GM19467 (cell line): ENCODE measurements around the gene SSUH2.
"Not testable (repeated sequence)": the region's sequence is repeated elsewhere in the genome, so short reads cannot be mapped to it uniquely, and the experiment has no call there.

ENCODE experiments used
- ATAC-seq: cut with Tn5 transposase; IDR thresholded peaks from one replicate; pipeline ENCODE4 v1.9.1; 2021; ENCODE audit warnings: mild to moderate bottlenecking, moderate library complexity; ENCODE audit not compliant: unreplicated experiment

SSUH2 gene

DNA sequence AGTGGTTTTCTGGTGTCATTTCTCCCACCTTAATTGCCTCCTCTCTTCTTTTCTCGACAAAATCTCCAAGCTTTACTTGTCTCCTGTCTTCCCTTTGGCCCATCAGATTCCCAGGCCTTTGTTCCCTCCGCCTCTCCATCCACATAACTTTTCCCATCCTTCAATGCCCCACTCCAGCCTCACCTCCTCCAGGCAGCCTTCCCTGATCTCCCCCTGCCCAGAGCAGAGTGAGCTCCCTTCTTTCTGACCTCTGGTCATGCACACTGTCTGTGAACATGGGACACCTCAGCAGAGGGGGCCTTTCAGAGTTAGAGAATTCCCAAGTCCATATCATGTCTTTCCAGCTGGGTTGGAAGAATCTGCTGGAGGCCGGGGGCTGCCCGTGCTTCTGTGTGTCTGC is 14.6 kb upstream of the SSUH2 start:
- ATAC-seq, result no peak

DNA sequence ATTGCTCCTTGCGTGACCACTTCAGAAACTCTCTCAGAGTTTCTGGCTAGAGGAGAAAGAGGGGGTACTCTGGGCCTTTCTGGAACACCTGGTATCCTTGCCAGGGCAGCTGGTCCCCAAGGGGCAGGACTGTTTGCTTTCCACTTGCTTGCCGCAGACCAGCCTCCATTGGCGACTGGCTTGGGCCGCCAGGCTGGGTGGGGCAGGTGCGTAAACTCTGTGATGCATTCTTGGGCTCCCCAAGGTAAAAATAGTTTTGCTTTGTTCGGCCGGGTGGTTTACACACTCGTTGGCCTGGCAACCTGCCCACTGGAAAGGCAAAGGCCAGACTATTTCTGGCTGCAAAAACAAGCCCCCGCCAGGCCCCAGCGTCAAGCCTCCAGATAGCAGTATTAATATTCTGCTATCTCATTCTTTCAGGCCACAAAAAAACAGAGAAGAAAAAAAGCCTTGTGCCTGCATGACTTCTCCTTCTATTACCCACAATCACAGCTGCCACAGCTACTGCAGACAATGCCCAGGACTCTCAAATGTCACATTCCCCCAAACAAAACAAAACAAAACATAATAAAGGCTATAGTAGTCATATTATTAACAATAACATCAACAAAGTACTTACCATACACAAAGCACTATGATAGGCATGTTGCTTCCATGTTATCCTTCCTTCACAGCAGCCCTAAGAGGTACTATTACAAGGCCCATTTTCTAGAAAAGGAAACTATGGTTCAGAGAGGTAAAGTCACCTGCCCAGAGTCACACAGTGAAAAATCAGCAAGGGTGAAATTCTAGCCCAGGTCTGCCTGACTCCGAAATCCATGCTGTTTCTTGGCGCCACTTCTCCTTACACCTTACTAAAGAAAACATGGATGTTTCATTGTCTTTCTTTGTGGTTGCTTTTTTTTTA is 14.0 kb upstream of the SSUH2 start:
- ATAC-seq, result peak; percentile 88

DNA sequence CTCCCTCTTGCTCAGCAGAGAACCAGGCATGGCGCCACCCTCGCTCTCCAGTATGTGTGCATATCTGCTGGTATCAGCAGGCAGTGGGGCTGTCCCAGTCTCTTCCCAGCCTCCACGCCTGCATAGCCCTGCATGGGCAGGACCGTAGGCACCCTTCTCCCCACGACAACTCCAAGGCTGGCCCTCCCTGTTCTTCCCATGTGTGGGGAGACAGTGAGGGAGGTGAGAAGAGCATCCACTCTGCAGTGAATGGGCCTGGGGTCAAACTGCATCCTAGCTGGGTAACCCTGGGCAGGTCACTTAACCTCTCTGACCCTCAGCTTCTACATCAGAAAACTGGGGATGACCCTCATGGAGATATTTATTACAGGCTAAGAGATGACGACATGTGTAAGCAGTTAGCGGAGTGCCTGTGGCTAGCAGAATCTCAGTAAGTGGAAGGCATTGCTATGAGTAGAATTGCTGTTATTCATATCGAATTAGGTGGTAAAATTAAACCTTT is 13.3 kb upstream of the SSUH2 start:
- ATAC-seq, result no peak

DNA sequence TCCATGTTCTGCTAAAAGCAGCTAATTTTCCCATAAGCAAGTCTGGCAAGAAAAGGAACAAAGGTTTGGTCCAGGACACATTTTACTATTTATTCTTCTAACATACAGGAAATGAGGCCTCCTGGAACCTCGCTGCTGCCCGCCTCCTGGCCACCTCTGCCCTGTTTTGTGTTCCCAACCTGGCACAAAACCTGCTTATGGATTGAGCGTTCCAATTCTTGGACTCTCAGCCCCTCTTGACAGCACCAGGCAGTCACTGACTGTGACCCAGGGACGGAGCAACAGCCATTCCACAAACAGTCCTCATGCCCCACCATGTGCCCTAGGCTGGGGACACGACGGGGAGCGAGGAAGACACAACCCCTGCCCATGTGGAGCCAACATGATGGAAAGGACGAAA is 11.6 kb upstream of the SSUH2 start:
- no peak for ATAC-seq

DNA sequence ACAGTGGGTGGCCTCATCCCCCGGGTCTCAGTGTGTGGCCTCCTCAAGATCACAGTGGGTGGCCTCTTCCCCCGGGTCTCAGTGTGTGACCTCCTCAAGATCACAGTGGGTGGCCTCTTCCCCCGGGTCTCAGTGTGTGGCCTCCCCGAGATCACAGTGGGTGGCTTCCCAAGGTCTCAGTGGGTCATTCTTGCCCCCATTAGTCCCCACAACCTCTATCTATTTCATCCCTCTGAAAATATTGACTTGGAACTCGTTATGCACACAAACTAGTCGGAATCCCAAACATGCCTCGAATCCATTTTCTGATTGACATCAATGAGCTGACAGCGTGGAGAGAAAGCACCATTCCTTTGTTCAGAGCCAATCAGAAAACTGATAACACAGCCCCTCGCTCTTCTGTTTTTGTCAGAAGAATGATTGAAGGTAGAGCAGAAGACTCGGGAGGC is 10.8 kb upstream of the SSUH2 start:
- no peak for ATAC-seq

DNA sequence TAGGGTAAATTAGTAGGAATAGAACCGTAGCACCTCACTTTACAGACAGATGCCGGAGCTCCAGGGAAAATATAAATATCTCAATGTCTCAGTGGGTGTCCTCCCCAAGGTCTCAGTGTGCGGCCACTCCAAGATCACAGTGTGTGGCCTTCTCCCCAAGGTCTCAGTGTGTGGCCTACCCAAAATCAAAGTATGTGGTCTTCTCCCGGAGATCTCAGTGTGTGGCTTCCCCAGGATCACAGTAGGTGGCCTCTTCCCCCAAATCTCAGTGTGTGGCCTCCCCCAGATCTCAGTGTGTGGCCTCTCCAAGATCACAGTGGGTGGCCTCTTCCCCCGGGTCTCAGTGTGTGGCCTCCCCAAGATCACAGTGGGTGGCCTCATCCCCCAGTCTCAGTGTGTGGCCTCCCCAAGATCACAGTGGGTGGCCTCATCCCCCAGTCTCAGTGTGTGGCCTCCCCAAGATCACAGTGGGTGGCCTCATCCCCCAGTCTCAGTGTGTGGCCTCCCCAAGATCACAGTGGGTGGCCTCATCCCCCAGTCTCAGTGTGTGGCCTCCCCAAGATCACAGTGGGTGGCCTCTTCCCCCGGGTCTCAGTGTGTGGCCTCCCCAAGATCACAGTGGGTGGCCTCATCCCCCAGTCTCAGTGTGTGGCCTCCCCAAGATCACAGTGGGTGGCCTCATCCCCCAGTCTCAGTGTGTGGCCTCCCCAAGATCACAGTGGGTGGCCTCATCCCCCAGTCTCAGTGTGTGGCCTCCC is 10.2 kb upstream of the SSUH2 start:
- not testable (repeated sequence) for ATAC-seq

DNA sequence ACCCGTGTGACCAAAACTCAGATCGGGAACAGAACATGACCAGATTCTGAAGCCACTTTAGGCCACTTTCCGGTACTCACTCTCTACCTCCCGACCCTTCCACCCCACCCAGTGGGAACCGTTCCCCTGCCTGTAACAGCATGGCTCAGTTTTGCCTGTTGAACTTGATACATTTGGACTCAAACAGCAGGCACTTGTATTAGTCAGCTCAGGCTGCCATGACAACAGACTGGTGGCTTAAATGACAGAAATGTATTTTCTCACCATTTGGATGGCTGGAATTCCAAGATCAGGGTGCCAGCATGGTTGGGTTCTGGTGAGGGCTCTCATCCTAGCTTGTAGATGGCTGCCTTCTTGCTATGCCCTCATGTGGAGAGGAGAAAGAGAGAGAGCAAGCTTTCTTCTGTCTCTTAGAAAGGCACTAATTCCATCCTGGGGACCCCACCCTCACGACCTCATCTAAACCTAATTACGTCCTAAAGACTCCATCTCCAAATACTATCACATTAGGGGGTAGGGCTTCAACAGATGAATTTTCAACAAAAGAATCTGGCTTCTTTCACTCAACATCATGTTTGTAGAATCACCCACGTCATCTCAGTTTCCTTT is 9.3 kb upstream of the SSUH2 start:
- ATAC-seq, result no peak

DNA sequence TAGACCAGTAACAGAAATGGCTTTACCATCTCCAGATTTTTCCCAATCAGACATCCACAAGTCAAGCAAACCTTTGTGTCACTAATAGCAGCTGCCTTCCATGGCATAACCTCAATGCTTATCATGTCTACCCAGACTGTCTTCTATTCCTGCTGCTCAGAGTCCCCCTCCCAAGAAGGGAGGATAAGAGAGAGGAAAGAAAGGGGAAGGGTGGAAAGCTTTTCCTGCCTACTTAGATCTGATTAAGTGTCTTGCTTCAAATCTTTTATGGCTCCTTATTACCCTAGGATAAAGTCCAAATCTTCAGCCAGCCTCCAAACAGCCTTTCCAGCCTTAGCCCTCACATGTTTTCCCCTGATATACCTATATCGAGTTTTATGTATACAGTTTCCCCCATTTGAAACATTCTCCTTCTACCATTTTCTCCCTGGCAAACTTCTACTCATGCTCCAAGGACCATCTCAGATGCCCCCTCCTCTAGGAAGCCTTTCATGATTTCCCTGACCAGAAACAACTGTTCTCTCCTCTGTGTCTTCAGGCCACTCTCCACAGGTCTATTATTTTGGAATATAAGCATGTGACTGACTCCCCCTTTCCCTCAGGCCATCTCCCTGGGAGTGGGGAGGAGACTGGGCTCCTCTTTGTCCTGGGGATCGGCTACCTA is 7.9 kb upstream of the SSUH2 start:
- no peak for ATAC-seq

DNA sequence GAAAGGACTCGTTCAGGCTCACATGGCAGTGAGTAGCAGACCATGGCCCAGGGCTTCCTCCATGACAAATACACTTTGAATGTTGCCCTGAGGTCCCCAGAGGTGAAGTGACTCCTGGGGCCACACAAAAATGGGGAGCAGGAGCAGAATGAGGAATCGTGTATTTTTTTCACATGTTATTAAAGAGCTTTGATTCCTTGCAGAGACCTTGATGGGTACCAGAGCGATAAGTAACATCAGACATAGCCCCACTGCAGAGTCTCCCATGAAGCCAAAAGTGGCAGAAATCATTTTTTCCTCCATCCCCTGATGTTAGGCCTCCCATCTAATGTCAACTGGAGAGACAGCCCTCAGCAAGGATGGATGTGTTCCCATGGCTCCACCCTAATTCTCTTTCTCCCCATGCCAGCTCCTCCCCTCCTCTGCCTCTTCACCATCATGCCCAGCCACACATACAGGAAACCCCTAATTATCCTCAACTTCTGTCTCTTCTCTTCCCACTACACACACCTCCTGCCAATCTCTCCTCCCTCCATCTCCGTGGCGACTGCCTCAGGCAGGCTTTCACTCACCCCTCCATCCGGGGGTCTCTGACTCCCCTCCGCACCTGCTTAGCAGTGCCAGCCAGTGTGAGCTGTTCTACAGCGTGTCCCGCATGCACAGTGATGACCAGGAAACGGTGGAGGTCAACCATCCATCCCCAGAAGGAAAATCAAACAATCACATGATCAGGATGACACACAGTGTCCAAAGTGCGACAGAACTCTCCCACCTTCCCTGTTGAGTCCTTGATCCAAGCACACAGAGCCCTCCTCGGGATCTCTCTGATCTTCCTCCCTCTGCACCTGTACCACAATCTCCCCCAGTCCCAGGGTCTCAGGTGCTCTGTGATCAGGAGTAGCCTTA is 7.1 kb upstream of the SSUH2 start:
- no peak for ATAC-seq

DNA sequence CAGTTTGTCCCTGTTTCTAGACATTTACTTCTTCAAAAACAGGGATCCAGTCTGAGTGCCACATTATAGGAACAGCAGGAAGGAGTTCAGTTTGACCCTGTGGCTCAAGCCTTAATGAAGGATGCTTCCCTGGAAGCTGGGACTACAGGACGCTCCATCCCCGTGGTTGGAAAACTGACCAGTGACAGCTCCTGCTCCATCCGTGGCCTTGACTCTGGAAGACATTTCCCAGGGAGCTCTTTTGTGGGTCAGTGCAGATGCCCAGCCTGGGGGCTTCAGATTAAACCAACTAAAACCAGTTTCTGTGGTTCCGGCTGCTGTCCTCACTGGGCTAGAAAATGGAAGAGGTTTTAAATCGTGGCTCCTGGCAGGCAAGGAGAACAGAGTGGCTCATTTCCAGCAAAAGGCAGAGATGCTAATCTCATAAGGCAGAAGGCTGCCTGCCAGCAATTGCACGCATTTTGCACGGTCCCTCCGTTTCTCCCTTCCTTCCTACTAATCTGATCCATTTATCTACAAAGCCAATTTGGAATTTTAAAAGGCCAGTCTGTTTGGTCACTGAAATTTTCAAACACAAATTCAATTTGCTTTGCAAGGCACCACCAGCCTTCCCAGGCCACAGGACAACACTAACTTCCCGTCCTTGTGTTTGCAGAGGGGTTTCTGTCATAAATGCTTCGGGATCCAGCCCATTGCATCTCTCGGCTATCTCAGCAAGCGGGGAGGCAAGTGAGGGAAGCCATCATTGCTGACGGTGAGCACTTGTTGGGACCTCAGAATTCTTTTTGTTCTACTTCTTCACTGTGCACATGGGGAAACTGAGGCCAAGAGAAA is 6.2 kb upstream of the SSUH2 start:
- no peak for ATAC-seq

DNA sequence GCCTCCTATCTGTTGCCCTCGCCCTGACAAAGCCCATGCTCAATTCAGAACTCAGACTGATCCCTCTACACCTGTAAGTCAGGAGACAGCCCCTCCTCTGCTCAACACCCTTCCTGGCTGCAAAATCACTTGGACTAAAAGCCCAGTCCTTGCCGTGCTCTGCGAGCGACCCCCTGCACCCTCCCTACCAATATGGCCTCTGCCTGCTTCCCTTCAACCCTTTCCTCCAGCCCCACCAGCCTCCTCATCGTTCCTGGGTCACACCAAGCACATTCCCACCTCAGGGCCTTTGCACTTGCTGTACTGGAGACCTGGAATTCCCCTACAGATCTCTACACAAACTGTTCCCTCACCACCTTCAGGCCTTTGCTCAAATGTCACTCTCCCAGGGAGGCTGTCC is 5.2 kb upstream of the SSUH2 start:
- no peak for ATAC-seq

DNA sequence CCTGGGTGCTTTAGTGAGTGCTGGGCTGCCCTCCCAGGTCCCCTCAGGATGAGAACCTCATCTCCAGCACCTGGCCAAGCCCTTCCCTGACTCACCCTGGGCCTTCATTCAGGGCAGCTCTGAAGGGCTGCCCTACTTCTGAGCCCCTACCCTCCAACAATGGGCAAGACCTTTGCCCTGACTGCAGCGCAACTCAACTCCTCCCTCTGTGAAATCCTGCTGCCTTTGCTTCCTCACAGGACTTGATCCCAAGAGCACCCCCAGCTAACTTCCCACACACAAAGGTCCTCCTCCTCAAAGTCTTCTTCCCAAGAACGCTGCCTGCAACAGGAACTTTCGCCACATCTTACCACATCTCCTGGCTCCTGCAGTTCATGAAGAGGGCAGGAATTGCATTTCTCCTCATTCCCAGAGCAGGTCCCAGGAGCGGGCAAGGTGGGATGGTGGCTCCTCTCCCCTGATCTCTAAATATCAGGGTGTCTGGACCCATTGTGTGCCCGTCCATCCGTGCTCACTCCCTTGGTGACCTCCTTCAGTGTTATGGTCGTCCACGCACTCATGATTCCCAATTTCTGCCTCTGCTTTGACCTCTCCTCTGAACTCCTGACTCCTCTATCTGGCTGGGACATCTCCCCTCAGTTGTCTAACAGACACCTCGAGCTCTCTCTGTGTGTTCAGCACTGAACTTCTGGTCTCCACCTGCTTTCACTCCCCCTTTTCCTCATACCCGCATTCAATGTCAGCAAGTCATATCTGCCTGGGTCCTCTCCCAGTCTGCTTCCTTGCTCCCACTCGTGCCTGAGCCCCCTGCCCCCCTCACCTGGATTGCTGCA is 4.5 kb upstream of the SSUH2 start:
- ATAC-seq, result no peak

DNA sequence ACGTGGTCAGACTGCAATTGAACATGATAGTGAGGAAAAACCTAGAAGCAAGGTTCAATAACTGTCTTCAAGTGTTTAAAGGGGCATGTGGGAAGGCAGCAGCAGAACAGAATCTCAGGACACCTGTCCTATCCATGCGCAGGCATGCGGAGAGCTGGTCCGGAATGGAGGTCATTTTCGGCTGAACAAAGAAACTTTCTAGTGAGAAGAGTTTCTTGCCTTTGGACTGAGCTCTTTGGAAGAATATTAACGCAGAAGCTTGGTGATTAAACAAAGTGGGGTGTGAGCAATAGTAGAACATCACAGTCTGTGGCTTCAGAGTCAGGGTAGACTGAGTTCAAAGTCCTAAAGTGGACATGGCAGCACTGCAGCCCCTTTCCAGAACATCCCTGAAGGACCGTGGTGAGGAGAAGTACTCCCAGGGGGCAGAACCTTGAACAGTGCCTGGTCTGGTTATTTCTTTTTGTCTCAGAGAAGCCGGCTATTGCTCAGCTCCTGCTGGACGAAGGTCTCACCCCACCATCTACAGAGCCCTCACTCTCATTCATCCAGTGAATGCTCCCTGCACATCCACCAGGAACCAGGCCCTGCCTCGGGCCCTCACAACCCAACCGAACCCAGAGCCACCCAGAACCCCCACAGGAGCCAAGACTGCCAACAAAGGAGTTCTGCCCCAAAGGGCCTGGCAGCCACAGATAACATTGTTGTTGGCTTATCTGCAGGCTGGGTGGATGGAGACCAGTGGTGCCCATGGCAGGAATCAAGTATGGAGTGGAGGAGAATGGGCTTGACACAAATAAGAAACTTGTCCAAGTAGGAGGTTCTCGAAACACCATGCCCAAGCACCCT is 2.8 kb upstream of the SSUH2 start:
- ATAC-seq, result no peak

DNA sequence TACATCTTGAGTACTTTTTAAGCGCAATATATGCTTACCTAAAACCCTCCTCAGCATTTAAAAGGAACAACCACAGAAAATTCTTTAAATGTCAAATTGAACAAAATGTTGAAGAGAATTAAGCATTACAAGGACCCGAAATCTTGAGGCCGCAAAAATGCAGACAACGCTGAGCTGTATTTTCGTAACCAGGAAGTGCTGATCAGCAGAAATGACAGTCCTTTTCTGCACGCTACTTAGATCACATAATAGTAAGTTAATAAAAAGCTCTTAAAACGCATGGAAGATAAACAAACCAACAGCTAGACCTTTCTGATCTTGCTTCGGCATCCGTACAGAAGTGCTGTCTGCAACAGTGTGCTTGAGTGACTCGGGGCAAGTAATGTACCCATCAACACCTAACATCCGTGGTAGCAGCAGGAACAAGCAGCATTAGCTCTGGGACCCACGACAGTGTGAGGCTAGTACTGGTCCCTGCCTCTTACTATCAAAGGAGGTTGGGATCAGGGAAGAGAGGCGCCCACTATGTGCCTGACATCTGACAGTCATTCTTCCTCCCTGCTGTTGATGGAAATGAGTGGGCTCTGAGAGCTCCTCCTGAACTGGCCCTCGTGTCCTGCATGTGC is 1.8 kb upstream of the SSUH2 start:
- ATAC-seq, result no peak

DNA sequence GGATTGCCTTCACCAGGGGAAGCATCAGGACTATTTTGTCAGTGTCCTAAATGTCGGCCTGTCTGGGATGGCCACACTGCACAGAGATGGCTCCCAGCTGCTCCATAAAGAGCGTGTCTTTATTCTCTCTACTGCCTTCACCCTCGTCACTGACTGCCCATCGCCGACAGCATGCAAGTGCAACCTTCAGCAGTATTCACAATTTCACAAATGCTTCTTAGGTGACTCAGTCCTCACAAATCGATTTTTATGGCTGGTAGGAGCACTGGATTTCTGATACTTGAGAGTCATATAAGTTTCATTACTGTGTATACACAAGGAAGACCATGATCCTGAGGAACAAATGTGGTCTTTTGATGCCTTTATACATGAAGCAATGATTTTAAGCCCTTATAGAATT is 1.1 kb upstream of the SSUH2 start:
- no peak for ATAC-seq

DNA sequence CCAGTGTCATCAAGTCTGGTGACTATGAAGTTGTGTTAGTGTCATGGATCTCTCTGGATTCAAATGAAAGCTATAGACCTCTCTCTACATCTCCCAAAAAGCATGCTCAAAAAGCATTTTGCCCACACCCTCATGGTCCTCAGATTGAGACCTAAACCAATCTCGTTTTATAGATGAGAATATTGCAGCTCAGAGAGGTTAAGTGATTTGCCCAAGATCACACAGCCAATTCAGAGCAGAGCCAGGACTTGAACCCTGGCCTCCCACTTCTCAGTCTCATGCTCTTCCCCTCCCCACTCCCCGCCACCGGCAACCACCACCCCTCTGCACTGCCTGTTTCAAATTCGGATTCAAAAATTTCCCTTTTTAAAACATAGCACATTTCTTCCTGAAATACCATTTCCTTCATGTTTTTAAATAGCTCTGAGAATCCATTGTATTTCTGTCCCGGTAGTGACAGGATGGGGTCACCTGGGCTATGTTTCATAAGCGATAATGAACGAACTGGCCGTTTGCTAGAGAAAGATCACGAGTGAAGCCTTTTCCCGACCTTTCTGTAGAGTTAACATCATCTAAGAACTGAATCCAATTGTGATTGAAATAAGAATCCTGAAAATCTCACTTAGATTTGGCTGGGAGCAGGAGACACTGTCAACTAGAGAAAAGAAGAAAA is 769 bp downstream of the SSUH2 start:
- ATAC-seq, result no peak
